ENCODE measurements around the gene PODXL2.
"Not testable (repeated sequence)": the region's sequence is repeated elsewhere in the genome, so short reads cannot be mapped to it uniquely, and the experiment has no call there.

PODXL2 gene

DNA sequence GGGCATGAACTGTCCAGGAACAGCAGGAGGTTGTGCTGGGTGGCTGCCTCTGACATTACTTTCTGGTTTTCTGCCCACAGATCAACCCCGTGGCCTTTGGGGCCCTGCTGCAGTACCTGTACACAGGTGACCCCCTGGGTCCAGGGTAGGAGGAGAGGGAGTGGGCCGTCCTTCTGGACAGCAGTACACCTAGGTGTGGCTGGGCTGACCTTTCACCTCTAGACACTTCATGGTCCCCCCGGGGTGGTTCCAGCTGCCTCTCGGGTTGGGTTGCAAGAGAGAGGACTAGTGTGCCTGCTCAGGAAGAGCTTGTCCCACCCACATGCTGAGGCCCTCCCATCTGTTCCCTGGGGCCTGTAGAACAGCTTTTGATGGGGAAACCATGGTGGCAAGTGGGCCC is 47.5 kb downstream of the PODXL2 start:
- no peak for DNase-seq (ENCODE audit: low read depth)

DNA sequence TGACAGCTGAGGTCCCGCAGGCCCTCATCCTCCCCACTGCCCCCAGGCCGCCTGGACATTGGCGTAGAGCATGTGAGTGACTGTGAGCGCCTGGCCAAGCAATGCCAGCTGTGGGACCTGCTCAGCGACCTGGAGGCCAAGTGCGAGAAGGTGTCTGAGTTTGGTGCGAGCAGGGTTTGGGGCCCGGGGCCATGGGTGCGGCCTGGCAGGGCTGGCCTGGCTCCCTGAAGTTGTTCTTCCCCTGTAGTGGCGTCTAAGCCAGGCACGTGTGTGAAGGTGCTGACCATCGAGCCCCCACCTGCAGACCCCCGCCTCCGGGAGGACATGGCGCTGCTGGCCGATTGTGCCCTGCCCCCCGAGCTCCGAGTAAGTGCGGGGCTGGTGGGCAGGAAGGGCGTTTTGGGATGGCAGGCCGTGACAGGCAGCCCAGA is 48.0 kb downstream of the PODXL2 start:
- no peak for DNase-seq (ENCODE audit: low read depth)

DNA sequence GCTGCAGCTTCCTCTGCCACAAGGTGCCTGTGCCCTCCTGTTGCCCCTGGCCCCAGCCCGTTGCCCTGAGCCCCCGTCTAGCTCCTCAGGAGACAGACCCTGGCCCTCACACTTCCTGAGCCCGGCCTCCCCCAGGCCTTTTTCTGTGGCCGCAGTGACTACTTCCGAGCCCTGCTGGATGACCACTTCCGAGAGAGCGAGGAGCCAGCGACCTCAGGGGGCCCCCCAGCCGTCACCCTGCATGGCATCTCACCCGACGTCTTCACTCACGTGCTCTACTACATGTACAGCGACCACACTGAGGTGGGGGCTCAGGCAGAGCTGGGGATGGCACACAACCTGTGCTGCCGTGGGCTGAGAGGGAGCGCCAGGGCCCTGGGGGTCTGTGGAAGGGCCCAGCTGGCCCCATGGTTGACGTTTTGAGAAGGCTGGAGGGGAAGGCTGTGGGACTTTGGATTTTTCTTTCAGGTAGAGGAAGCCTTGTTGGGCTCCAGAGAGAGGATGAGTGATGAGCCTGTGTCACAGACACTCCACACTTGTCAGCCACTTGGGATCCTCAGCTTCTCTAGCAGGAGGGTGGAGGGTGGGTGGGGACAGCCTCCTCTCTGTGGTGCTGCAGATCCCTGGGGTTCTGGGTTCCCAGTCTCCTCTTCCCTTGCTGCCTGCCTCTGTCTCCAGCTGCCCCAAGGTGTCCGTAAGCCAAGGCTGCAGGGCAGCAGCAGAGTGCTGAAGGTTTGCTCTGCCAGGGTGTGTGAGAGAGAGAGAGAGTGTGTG is 48.7 kb downstream of the PODXL2 start:
- no peak for DNase-seq (ENCODE audit: low read depth)

DNA sequence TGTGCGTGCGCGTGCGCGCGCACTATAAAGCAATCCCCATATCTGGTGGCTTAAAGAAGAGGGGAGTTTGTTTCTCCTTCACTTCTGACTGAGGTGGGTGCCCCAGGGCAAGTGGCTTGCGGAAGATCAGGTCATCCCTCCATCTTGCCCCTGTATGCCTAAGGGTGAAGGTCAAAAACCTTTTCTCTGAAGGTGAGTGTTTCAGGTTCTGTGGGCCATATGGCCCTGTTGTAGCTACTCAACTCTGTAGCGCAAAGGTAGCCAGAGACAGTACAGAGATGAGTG is 49.3 kb downstream of the PODXL2 start:
- DNase-seq (ENCODE audit: low read depth), result no peak

DNA sequence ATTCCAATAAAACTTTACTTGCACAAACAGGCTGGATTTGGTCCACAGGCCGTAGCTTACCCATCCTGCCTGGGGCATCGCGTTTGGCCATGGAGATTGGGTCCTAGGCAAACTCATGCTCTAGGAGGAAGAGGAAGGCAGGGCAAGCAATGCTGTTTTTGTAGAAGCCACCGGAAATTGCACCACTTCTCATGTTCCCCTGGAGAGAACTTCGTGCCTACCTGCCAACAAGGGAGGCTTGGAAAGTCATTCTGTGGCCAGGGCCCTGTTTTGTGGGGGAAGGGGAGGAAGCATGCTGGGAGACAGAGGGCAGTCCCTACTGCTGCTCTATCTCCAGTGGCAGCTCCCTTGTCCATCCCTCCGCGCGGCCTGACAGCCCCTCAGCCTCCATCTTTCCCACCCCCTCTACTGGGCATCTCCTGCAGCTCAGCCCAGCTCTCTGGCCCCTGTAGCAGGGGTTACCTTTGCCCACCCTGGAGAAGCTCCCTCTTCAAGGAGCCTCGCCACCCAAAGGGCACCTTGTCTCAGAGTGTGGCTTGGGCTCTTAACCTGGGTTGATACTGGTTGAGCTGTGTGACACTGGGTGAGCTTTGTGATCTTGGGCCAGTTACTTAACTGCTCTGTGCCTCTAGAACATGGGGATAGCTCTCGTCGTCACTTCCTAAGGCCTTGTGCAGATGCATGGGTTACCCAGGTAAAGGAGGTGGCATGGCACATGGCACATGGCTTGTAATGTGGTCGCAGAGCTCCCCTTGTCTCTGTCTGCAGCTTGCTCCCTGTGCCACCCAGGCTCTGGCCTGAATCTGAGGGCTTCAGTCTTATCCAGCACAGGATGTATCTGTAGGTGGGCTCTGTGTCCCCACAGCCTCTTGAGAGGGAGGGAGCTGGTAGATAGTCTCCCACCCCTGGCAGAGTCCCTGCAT is 49.9 kb downstream of the PODXL2 start:
- no peak for DNase-seq (ENCODE audit: low read depth)

DNA sequence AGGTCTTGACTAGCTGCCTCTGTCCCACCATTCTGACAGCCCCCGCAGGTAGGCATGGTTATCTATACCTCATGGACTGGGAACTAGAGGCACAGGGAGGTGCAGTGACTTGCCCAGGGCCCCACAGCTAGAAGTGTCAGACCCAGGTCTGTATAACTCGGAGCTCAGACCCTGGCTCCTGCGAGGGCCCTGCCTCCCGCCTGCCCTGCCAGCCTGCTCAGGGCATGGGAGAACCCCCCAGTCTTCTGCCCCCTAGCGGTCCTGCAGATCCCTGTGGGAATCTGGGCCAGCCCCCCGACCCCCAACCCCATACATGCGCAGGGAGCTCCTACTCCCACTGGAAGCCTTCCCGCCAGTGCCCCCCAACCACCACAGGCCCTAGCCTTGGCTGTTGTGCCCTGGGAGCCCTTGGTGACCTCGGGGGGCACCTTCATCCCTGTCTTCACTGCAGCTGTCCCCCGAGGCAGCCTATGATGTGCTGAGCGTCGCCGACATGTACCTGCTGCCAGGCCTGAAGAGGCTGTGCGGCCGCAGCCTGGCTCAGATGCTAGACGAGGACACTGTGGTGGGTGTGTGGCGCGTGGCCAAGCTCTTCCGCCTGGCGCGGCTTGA is 50.7 kb downstream of the PODXL2 start:
- DNase-seq (ENCODE audit: low read depth), result no peak

DNA sequence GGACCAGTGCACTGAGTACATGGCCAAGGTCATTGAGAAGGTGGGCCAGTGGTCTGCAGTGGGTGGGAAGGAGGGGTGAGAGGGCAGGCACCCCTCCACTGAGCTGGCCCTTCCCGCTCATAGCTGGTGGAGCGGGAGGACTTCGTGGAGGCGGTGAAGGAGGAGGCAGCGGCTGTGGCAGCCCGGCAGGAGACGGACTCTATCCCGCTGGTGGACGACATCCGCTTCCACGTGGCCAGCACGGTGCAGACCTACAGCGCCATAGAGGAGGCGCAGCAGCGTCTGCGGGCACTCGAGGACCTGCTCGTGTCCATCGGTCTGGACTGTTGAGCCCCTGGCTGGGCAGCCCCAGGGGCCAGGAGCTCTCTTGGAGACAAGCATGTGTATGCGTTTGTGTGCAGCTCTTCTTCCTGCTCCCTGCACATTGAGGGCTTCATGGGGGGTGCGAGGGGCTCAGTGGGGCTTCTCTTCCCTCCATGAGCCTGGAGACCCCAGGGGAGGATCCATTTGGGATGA is 51.2 kb downstream of the PODXL2 start:
- DNase-seq (ENCODE audit: low read depth), result no peak

DNA sequence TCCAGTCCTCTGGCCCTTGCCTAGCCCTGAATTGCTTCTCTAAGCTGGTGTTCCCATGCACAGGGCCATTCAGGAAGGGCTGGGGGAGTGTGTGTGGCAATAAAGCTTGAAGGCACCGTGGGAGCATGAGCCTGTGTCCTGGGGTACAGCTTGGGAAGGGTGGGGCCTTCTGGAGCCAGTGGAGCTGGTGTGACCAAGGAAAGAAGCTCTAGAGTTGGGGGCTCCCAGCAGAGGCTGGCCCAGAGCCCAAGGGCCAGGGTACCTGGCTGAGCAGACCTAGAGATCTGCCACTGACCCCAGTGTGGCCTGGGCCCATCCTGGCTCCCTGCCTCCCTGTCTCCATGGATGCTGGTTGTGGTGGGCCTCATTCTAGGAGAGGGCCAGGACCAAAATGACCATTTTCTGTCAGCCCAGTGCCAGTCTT is 51.8 kb downstream of the PODXL2 start:
- DNase-seq (ENCODE audit: low read depth), result no peak

DNA sequence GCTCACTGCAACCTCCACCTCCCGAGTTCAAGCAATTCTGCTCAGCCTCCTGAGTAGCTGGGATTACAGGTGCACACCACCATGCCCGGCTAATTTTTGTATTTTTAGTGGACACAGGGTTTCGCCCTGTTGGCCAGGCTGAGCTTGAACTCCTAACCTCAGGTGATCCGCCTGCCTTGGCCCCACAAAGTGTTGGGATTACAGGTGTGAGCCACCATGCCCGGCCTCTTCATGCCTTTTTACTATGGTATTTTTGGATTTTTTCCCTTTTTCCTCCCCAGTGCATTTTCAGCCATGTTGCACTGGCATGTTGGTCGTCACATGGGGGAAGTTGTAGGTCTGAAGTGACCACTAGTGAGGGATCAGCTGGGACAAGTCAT is 53.2 kb downstream of the PODXL2 start:
- DNase-seq (ENCODE audit: low read depth), result not testable (repeated sequence)

DNA sequence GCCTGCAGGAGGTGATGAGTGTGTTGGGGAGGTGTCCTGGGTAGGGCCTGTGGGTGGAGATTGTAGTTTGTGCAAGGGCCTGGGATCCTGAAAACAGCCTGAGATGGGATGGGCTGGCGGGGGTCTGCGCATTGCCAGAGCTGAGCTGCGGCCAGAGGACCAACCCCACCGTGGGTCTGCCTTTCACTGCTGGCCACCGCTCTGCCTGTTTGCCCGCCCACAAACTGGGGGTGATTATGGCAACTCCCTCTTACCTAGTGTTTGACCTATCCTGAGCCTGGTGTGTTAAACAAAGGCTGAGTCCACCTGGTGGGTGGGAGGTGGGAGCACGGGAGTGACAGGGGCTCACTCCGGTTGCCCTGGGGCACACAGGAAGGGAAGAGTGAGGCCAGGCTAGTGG is 53.6 kb downstream of the PODXL2 start:
- no peak for DNase-seq (ENCODE audit: low read depth)

DNA sequence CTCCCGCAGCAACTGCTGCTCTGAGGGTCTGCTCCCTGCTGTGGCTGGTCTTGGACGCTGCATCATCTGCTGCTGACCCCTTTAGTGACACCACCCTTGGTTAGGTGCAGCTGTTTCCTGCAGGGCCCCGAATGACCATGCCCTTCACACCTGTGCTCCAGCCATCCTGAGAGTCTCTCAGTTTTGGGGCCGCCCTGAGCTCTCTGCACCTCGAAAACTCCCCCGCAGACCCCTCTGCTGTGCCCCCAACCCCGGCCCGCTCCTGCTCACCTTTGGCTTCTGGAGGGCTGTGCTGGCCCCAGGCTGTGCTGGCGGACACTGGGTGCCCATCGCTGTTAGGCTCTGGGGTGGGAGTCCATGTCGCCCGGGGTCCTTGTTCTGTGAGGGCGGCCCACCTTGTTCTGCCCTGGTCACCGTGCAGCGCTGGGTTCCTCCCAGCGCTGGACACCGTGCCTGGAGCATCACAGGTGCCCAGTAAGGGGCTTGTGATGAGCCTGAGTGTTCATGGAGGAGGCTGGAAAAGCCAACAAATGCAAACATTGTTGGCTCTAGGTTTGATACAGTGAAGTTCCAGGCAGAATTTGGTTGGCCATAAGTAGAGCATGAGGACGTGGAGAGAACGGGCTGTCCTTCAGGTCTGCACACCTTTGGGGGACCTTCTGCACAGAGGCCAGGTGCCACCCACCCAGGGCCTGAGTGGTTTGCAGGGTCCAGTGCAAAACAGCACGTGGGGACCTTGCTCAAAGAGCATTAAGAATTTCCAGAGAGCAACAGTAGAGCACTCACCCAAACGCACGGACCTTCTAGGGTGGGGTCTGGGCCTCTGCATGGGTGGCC is 56.1 kb downstream of the PODXL2 start:
- no peak for DNase-seq (ENCODE audit: low read depth)

DNA sequence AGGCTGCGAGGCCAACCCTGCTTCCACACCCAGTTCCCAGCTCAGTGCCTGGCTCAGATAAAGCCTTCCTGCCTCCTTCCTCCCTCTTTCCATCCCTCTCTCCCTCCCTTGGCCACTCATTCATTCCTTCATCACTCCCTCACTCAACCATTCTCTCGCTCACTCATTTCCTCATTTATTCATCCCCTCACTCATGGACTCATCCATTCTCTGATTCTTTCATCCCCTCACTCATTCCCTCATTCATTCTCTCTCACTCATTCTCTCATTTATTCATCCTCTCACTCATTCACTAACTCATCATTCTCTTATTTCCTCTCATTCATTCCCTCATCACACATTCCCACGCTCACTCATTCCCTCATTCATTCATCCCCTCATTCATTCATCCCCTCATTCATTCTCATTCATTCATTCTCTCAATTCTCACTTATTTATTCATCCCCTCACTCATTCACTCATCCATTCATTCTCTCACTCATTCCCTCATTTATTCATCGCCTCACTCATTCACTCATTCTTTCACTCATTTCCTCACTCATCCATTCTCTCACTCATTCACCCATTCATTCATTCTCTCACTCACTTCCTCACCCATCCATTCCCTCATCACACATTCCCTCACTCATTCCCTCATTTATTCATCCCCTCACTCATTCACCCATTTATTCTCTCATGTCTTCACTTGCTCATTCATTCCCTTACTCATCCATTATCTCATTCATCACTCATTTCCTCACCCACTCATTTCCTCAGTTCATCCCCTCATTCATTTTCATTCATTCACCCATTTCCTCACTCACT is 56.9 kb downstream of the PODXL2 start:
- DNase-seq (ENCODE audit: low read depth), result no peak

DNA sequence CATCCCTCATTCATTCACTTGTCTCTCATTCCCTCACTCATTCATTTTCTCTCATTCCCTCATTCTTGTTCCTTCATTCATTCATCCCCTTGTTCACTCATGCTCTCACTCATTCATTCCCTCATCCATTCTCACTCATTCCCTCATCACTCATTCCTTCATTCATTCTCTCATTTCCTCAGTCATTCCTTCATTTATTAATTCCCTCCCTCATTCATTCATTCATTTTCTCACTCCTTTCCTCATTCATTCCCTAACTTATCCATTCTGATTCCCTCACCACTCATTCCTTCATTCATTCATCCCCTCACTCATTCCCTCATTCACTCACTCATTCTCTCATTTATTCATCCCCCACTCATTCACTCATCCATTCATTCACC is 57.5 kb downstream of the PODXL2 start:
- no peak for DNase-seq (ENCODE audit: low read depth)

DNA sequence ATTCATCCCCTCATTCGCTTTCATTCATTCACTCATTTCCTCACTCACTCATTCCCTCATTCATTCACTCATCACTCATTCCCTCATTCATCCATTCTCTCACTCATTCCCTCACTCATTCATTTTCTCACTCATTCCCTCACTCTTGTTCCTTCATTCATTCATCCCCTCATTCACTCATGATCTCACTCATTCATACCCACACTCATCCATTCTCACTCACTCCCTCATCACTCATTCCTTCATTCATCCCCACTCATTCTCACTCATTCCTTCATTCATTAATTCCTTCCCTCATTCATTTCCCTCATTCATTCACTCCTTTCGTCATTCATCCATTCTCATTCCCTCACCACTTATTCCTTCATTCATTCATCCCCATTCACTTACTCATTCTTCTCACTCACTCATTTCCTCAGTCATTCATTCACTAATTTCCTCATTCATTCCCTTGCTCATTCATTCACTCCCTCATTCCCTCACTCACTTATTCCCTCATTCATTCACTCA is 58.3 kb downstream of the PODXL2 start:
- DNase-seq (ENCODE audit: low read depth), result no peak

DNA sequence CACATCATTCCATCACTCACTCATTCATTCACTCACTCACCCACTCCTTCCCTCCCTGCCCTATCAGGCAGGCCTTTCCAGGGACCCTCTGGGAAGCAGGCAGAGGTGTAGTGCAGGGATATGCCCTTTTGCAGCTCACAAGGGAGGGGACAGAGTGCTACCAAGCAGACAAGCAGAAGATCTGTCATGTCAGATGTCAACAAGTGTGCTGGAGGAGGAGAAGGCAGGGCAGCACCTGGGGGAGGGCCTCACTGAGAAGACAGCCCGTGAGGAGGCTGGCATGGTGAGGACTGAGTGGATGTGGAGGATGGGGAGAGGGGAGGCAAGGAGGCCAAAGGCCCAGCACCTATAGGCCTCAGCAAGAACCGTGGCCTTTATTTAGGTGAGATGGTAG is 59.0 kb downstream of the PODXL2 start:
- no peak for DNase-seq (ENCODE audit: low read depth)

DNA sequence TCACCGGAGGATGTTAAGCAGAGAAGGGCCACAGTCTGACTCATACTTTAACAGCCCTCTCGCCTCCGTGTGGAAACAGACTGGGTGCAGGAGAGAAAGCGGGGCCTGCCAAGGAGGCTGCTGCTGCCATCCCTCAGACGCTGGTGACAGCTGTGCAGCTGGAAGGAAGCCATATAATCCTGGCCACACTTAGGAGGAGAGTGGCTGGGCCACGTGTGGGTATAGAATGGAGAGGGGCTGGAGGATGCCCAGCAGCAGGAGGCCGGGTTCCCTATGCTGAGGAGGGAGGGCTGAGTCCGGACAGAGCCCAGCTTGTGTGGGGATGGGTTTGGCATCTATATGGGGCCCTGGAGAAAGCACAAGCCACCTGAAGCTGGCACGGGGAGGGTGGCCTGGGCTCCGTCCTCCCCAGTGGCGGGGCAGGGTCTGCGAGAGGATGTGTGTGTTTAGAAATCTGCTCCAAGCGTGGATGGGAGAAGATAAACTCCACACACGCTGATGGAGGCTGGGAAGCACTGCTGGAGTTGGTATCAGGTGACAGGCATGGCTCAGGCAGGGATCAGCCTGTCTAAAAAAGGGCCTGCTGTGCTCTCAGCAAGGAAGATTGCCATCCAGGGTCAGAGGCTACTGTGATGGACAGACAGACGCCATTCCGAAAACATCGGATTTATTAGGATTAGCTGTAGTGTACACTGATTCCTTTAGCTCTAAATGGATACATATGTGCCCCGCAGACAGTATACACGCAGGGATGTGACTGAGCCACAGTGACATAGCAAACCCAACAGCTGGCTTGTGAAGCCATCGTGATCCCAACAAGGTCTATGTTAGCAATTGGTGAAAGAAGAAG is 59.7 kb downstream of the PODXL2 start:
- no peak for DNase-seq (ENCODE audit: low read depth)

DNA sequence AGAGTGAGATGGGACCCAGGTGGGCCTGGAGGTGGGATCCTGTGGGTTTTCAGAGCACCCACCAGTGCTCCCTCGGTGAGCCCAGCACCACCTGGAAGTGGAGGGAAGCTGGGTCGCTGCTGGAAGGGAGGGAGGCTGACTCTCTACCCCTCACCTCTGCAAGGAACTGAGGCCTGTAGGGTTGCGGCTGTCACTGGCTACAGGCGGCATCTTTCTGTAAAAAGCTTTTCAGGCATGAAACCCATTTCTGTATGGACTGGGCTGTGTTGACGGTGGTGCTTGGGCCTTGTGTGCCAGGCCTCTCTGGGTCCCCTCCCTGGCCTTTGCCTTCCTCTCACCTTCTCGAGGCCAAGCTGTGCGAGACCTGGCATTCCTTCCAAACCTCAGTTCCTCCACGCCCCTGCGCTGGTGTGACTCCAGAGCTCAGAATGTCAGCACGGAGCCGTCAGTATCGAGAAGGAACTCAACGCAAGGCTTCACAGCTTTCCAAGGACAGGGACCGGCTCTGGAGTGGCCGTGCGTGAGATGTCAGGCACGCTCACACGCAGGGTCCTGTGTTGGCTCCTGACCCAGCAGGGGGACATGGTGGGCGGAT is 60.4 kb downstream of the PODXL2 start:
- no peak for DNase-seq (ENCODE audit: low read depth)

DNA sequence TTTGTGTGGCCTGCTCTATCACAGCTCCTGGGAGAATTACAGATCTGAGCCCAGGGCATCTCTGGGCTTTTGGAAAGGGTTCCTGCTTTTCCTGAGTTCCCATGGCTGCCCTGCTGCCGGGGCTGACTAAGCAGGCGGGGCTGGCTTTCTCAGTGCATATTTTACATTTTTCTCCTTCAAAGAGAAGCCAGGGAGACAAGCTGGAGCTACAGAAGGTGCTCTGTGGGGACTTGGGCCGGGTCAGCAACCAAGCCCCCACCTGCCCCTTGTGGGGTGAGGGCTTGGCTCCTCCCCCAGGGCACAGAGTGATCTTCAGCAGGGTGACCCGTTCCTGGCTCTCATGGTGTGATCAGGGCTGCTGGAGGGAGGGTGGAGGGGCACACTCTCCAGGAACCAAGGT is 61.1 kb downstream of the PODXL2 start:
- no peak for DNase-seq (ENCODE audit: low read depth)

DNA sequence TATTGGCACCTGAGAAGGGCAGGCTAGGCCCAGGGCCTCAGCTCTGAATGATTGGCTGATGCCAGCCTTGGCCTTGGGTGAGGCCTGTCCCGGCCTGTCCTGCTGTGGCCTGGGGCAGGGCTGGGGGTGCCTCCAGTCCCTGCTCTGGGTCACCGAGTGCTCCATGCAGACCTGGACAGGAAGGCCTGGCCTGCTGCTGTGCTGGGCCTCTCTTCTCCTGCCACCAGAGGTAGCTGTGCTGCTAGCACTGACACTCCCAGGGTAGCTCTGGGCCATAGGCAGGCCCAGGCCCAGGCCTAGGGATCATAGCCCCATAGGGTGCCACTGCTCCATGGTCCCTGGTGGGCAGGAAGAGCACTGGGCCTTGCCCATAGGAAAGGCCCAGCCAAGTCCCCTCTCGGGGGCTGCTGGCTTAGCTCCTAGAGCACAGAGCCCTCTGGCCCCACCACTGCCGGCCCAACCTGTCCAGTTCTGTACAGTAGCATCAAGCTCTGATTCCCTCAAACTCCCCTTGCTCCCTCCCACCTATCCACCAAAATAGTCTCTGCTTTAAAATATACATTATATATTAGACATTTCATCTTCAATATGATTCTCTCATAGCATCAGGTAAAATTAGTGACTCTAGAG is 62.0 kb downstream of the PODXL2 start:
- DNase-seq (ENCODE audit: low read depth), result no peak
